ENCODE measurements around the gene COL6A1. TPM values are rescaled to one million over a fixed set of nuclear protein-coding genes. Genes with fewer than 3 reads are reported as not detected.

COL6A1 gene
- total RNA-seq, 4 donors from 2014 or later, result 356 to 669 (median 427) TPM

- peak in 1 of 2 donors; percentile 23 for DNase-seq (ENCODE audit: low spot score in 2 of 2)
- Histone ChIP-seq H3K4me3 (no peak overlapping the region), H3K27ac (peak overlapping the region in 3 of 4 donors; percentile 30 to 68 (median 56)), H3K36me3 (peaks cover 0 to 100% (median 0%) of the 10 kb centered on the region in 3 donors), H3K9me3 (no peaks in the 10 kb centered on the region), H3K27me3 (no peaks in the 10 kb centered on the region), H3K4me1 (peaks cover 0 to 32% (median 3%) of the 10 kb centered on the region in 4 donors)
- TF ChIP-seq POLR2A (IDR thresholded peaks at IDR 0.05) (no peak), CTCF (IDR thresholded peaks at IDR 0.05) (no peak), EP300 (IDR thresholded peaks at IDR 0.05) (no peak)
- WGBS, 2 donors, result 75 to 87% methylated on average over 20 to 24 of the region's 24 CpGs
These were observed 12.6 kb downstream of the COL6A1 start for GRCh38 chr21:45994086-45994661.

- Histone ChIP-seq H3K4me3 (no peak overlapping the region), H3K27me3 (no peaks in the 10 kb centered on the region), H3K4me1 (peaks cover 0 to 32% (median 3%) of the 10 kb centered on the region in 4 donors), H3K27ac (peak overlapping the region in 3 of 4 donors; percentile 2 to 56 (median 28)), H3K9me3 (no peaks in the 10 kb centered on the region), H3K36me3 (peaks cover 0 to 98% (median 0%) of the 10 kb centered on the region in 3 donors)
- peak in 1 of 2 donors; percentile 11 for DNase-seq (ENCODE audit: low spot score in 2 of 2)
- TF ChIP-seq CTCF (IDR thresholded peaks at IDR 0.05) (no peak), POLR2A (IDR thresholded peaks at IDR 0.05) (no peak), EP300 (IDR thresholded peaks at IDR 0.05) (no peak)
- WGBS, 2 donors, result 79 to 80% methylated on average over 31 of the region's 33 CpGs
These were observed 13.5 kb downstream of the COL6A1 start for GRCh38 chr21:45994759-45995685.

GRCh38 chr21:45995686-45996179 lies 14.2 kb downstream of the COL6A1 start:
- Histone ChIP-seq H3K4me3 (no peak overlapping the region), H3K27me3 (no peaks in the 10 kb centered on the region), H3K36me3 (peaks cover 0 to 98% (median 0%) of the 10 kb centered on the region in 3 donors), H3K4me1 (peaks cover 0 to 32% (median 3%) of the 10 kb centered on the region in 4 donors), H3K27ac (peak overlapping the region in 2 of 4 donors; percentile 28 to 52), H3K9me3 (no peaks in the 10 kb centered on the region)
- WGBS, 2 donors, result 56 to 91% methylated on average over 2 to 5 of the region's 6 CpGs
- no peak for TF ChIP-seq CTCF (IDR thresholded peaks at IDR 0.05)
- no peak for TF ChIP-seq POLR2A (IDR thresholded peaks at IDR 0.05)
- no peak for TF ChIP-seq EP300 (IDR thresholded peaks at IDR 0.05)
- DNase-seq (ENCODE audit: low spot score in 2 of 2), result peak in 1 of 2 donors; percentile 11

GRCh38 chr21:45996311-45997204 lies 15.0 kb downstream of the COL6A1 start:
- WGBS, 2 donors, result 90 to 93% methylated on average over 16 to 26 of the region's 27 CpGs
- H3K27me3 ChIP-seq, result no peaks in the 10 kb centered on the region
- no peak for TF ChIP-seq CTCF (IDR thresholded peaks at IDR 0.05)
- no peak for TF ChIP-seq POLR2A (IDR thresholded peaks at IDR 0.05)
- no peak for TF ChIP-seq EP300 (IDR thresholded peaks at IDR 0.05)
- peak overlapping the region in 1 of 4 donors; percentile 52 for H3K27ac ChIP-seq
- DNase-seq (ENCODE audit: low spot score in 2 of 2), result no peak
- H3K4me3 ChIP-seq, result no peak overlapping the region
- H3K4me1 ChIP-seq, result peaks cover 0 to 32% (median 3%) of the 10 kb centered on the region in 4 donors
- H3K9me3 ChIP-seq, result no peaks in the 10 kb centered on the region
- H3K36me3 ChIP-seq, result peaks cover 0 to 98% (median 0%) of the 10 kb centered on the region in 3 donors
